Breast epithelium (tissue), 3 donors: ENCODE data around the gene DDA1.

Source experiments
- CTCF ChIP-seq, 3 donors: fragments of 450-650 bp; IDR thresholded peaks; one replicate each; pipeline ENCODE4 v1.5.1; 2016 to 2017; ENCODE audit warnings: antibody characterized with exemption in 3 of 3, mild to moderate bottlenecking in 3 of 3, moderate library complexity in 3 of 3
- POLR2A ChIP-seq: fragments of 450-650 bp; IDR thresholded peaks from one replicate; pipeline ENCODE4 v1.6.1; 2016; ENCODE audit warnings: antibody characterized with exemption, mild to moderate bottlenecking, moderate library complexity
- POLR2AphosphoS5 ChIP-seq, 3 donors: sonication (generic); formaldehyde crosslinking; IDR thresholded peaks; one replicate each; pipeline ENCODE4 v1.6.1; 2017; ENCODE audit warnings: antibody characterized with exemption in 3 of 3

- no peak for TF ChIP-seq POLR2A
- TF ChIP-seq POLR2AphosphoS5 (IDR thresholded peaks at IDR 0.05) = no peak
- TF ChIP-seq CTCF (IDR thresholded peaks at IDR 0.05) = no peak
Observed at GRCh38 chr19:17283504-17283996, 25.8 kb upstream of the DDA1 start.
